Fibroblast of lung (primary cell): ENCODE measurements around the gene COL2A1.

ENCODE experiments used
- CTCF ChIP-seq, 2 donors: IDR thresholded peaks in 1 of 2; conservative IDR thresholded peaks in 1 of 2; 1 replicate in 1 of 2; 2 replicates in 1 of 2; pipeline ENCODE4 v1.5.1; 2011 to 2012; ENCODE audit warnings: low read length in 2 of 2, control low read depth in 1 of 2, inconsistent platforms in 1 of 2, low read depth in 1 of 2, mild to moderate bottlenecking in 1 of 2
- EZH2 ChIP-seq: IDR thresholded peaks from 2 replicates; pipeline ENCODE4 v1.5.1; 2012; ENCODE audit warnings: low read length, control low read depth, mild to moderate bottlenecking; ENCODE audit errors: missing control alignments

GRCh38 chr12:47985596-47986290, 18.5 kb downstream of the COL2A1 start:
- no peak for TF ChIP-seq CTCF (conservative IDR thresholded peaks at IDR 0.05 in 1 of 2, IDR thresholded peaks at IDR 0.05 in 1 of 2; ENCODE audit: low read depth in 1 of 2, low read length in 2 of 2)
- TF ChIP-seq EZH2: no peak
